ENCODE data around the gene THRB.

Gene THRB

DNA sequence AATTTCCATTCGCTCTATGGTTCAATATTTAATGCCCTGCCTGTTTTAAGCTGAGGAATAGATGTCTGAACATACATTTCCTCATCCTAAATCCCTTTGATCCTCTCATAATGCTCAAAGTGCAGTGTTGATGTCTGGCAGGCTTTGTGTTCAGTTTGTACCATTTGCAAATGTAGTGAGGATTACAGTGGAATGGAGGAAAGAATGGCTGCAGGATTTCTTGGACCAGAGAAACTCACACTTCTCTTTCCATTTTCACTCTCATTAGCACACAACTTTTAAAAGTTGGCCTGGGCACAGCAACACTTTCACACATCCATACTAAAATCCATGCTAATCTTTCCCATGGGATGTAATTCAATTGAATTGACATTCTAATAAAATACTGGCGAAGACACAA lies 28.6 kb upstream of the THRB start:
- Histone ChIP-seq H3K4me3 (ENCODE audit: low read depth, low read length) (no peak overlapping the region), H3K36me3 (ENCODE audit: control insufficient read depth in 2 of 2, insufficient read depth in 1 of 2, low read length in 2 of 2) (no peaks in the 10 kb centered on the region), H3K9me3 (ENCODE audit: control insufficient read depth, insufficient read depth, low read depth, low read length) (no peaks in the 10 kb centered on the region), H3K27ac (ENCODE audit: extremely low read depth, low read depth, low read length) (no peak overlapping the region), H3K4me1 (ENCODE audit: control insufficient read depth, insufficient read depth, low read length) (no peaks in the 10 kb centered on the region)
- POLR2A ChIA-PET: interaction anchor here (0.7 kb wide), 1 partner anchor 921 kb away, joined by 3 read pairs; no protein-coding TSS in a partner anchor
- CTCF ChIA-PET: no interaction called here
- no peak for TF ChIP-seq RBAK (tag by site-specific recombination; IDR thresholded peaks at IDR 0.05)
- TF ChIP-seq REPIN1 (tag by site-specific recombination; IDR thresholded peaks at IDR 0.05; ENCODE audit: low read depth): no peak
- no peak for TF ChIP-seq ZNF19 (tag by site-specific recombination; IDR thresholded peaks at IDR 0.05; ENCODE audit: low read depth)
- TF ChIP-seq MEIS1 (CRISPR knock-in tag; IDR thresholded peaks at IDR 0.05; ENCODE audit: borderline replicate concordance): no peak
- TF ChIP-seq ZNF433 (tag by site-specific recombination; IDR thresholded peaks at IDR 0.05; ENCODE audit: low read depth): no peak
- TF ChIP-seq OSR2 (tag by site-specific recombination; IDR thresholded peaks at IDR 0.05): no peak
- TF ChIP-seq, protein P1, sequence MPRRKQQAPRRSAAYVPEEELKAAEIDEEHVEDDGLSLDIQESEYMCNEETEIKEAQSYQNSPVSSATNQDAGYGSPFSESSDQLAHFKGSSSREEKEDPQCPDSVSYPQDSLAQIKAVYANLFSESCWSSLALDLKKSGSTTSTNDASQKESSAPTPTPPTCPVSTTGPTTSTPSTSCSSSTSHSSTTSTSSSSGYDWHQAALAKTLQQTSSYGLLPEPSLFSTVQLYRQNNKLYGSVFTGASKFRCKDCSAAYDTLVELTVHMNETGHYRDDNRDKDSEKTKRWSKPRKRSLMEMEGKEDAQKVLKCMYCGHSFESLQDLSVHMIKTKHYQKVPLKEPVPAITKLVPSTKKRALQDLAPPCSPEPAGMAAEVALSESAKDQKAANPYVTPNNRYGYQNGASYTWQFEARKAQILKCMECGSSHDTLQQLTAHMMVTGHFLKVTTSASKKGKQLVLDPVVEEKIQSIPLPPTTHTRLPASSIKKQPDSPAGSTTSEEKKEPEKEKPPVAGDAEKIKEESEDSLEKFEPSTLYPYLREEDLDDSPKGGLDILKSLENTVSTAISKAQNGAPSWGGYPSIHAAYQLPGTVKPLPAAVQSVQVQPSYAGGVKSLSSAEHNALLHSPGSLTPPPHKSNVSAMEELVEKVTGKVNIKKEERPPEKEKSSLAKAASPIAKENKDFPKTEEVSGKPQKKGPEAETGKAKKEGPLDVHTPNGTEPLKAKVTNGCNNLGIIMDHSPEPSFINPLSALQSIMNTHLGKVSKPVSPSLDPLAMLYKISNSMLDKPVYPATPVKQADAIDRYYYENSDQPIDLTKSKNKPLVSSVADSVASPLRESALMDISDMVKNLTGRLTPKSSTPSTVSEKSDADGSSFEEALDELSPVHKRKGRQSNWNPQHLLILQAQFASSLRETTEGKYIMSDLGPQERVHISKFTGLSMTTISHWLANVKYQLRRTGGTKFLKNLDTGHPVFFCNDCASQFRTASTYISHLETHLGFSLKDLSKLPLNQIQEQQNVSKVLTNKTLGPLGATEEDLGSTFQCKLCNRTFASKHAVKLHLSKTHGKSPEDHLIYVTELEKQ (tag by site-specific recombination; IDR thresholded peaks at IDR 0.05; ENCODE audit: borderline replicate concordance): no peak
- TF ChIP-seq ZNF530 (tag by site-specific recombination; IDR thresholded peaks at IDR 0.05; ENCODE audit: low read depth): no peak
- no peak for TF ChIP-seq ZNF473 (tag by site-specific recombination; IDR thresholded peaks at IDR 0.05)
- TF ChIP-seq ZNF184 (tag by site-specific recombination; IDR thresholded peaks at IDR 0.05): no peak
- TF ChIP-seq, protein P2, sequence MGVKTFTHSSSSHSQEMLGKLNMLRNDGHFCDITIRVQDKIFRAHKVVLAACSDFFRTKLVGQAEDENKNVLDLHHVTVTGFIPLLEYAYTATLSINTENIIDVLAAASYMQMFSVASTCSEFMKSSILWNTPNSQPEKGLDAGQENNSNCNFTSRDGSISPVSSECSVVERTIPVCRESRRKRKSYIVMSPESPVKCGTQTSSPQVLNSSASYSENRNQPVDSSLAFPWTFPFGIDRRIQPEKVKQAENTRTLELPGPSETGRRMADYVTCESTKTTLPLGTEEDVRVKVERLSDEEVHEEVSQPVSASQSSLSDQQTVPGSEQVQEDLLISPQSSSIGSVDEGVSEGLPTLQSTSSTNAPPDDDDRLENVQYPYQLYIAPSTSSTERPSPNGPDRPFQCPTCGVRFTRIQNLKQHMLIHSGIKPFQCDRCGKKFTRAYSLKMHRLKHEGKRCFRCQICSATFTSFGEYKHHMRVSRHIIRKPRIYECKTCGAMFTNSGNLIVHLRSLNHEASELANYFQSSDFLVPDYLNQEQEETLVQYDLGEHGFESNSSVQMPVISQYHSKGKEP (tag by site-specific recombination; IDR thresholded peaks at IDR 0.05): 0 out of 2 replicates have a peak, but pooled peaks have one; percentile 3
- no peak for TF ChIP-seq ZNF830 (tag by site-specific recombination; IDR thresholded peaks at IDR 0.05; ENCODE audit: low read depth)
- no peak for TF ChIP-seq ZNF664 (tag by site-specific recombination; IDR thresholded peaks at IDR 0.05)
- TF ChIP-seq, protein P3, sequence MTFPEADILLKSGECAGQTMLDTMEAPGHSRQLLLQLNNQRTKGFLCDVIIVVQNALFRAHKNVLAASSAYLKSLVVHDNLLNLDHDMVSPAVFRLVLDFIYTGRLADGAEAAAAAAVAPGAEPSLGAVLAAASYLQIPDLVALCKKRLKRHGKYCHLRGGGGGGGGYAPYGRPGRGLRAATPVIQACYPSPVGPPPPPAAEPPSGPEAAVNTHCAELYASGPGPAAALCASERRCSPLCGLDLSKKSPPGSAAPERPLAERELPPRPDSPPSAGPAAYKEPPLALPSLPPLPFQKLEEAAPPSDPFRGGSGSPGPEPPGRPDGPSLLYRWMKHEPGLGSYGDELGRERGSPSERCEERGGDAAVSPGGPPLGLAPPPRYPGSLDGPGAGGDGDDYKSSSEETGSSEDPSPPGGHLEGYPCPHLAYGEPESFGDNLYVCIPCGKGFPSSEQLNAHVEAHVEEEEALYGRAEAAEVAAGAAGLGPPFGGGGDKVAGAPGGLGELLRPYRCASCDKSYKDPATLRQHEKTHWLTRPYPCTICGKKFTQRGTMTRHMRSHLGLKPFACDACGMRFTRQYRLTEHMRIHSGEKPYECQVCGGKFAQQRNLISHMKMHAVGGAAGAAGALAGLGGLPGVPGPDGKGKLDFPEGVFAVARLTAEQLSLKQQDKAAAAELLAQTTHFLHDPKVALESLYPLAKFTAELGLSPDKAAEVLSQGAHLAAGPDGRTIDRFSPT (tag by site-specific recombination; IDR thresholded peaks at IDR 0.05): no peak
- no peak for TF ChIP-seq ZNF514 (tag by site-specific recombination; IDR thresholded peaks at IDR 0.05)
- TF ChIP-seq ZNF239 (tag by site-specific recombination; IDR thresholded peaks at IDR 0.05): no peak
- TF ChIP-seq ZEB2 (tag by site-specific recombination; IDR thresholded peaks at IDR 0.05): no peak
- no peak for TF ChIP-seq ZNF16 (tag by site-specific recombination; IDR thresholded peaks at IDR 0.05; ENCODE audit: low read depth)
- TF ChIP-seq ZBTB17 (tag by site-specific recombination; IDR thresholded peaks at IDR 0.05): peak; percentile 69; the same call in 1 of the 2 replicates
- TF ChIP-seq ZSCAN23 (tag by site-specific recombination; IDR thresholded peaks at IDR 0.05): no peak
- TF ChIP-seq, protein P4, sequence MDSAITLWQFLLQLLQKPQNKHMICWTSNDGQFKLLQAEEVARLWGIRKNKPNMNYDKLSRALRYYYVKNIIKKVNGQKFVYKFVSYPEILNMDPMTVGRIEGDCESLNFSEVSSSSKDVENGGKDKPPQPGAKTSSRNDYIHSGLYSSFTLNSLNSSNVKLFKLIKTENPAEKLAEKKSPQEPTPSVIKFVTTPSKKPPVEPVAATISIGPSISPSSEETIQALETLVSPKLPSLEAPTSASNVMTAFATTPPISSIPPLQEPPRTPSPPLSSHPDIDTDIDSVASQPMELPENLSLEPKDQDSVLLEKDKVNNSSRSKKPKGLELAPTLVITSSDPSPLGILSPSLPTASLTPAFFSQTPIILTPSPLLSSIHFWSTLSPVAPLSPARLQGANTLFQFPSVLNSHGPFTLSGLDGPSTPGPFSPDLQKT (IDR thresholded peaks at IDR 0.05; ENCODE audit: borderline replicate concordance, low read depth, low read length): no peak
- no peak for TF ChIP-seq ZNF610 (tag by site-specific recombination; IDR thresholded peaks at IDR 0.05; ENCODE audit: borderline replicate concordance)
- TF ChIP-seq ZNF555 (tag by site-specific recombination; conservative IDR thresholded peaks at IDR 0.05): no peak
- TF ChIP-seq, protein P5, sequence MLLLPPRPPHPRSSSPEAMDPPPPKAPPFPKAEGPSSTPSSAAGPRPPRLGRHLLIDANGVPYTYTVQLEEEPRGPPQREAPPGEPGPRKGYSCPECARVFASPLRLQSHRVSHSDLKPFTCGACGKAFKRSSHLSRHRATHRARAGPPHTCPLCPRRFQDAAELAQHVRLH (tag by site-specific recombination; IDR thresholded peaks at IDR 0.05): no peak
- no peak for TF ChIP-seq ZFP37 (tag by site-specific recombination; IDR thresholded peaks at IDR 0.05)
- TF ChIP-seq ZNF544 (tag by site-specific recombination; IDR thresholded peaks at IDR 0.05): no peak
- no peak for TF ChIP-seq ZNF350 (tag by site-specific recombination; IDR thresholded peaks at IDR 0.05)
- no peak for TF ChIP-seq ZNF311 (tag by site-specific recombination; IDR thresholded peaks at IDR 0.05; ENCODE audit: borderline replicate concordance)
- no peak for TF ChIP-seq ZBTB1 (tag by site-specific recombination; IDR thresholded peaks at IDR 0.05)
